Measurements from ENCODE around the gene P2RX1.
"Not testable (repeated sequence)": the region's sequence is repeated elsewhere in the genome, so short reads cannot be mapped to it uniquely, and the experiment has no call there.

Gene P2RX1

GRCh38 chr17:3951420-3951819 is 35.2 kb upstream of the P2RX1 start:
- DNase-seq (ENCODE audit: low read depth in 2 of 2): no peak

GRCh38 chr17:3951003-3951402 is 34.7 kb upstream of the P2RX1 start:
- no peak for DNase-seq (ENCODE audit: low read depth in 2 of 2)

- DNase-seq (ENCODE audit: low read depth in 2 of 2): no peak
Observed at GRCh38 chr17:3950584-3950983, 34.3 kb upstream of the P2RX1 start.

- no peak for DNase-seq (ENCODE audit: low read depth in 2 of 2)
Observed at GRCh38 chr17:3949418-3949817, 33.2 kb upstream of the P2RX1 start.

GRCh38 chr17:3948551-3948950 is 32.3 kb upstream of the P2RX1 start:
- not testable (repeated sequence) for DNase-seq (ENCODE audit: low read depth in 2 of 2)

- DNase-seq (ENCODE audit: low read depth in 2 of 2): no peak
Observed at GRCh38 chr17:3947318-3947810, 31.1 kb upstream of the P2RX1 start.

- no peak for DNase-seq (ENCODE audit: low read depth in 2 of 2)
Observed at GRCh38 chr17:3946711-3947235, 30.5 kb upstream of the P2RX1 start.

GRCh38 chr17:3944485-3945388 is 28.5 kb upstream of the P2RX1 start:
- DNase-seq (ENCODE audit: low read depth in 2 of 2): peak in 1 of 2 donors; percentile 46

GRCh38 chr17:3943240-3943891 is 27.1 kb upstream of the P2RX1 start:
- no peak for DNase-seq (ENCODE audit: low read depth in 2 of 2)

- no peak for DNase-seq (ENCODE audit: low read depth in 2 of 2)
Observed at GRCh38 chr17:3940965-3941698, 24.9 kb upstream of the P2RX1 start.

- no peak for DNase-seq (ENCODE audit: low read depth in 2 of 2)
Observed at GRCh38 chr17:3937359-3937758, 21.1 kb upstream of the P2RX1 start.

- DNase-seq (ENCODE audit: low read depth in 2 of 2): no peak
Observed at GRCh38 chr17:3935825-3936355, 19.6 kb upstream of the P2RX1 start.

GRCh38 chr17:3935140-3935542 is 18.9 kb upstream of the P2RX1 start:
- no peak for DNase-seq (ENCODE audit: low read depth in 2 of 2)

- DNase-seq (ENCODE audit: low read depth in 2 of 2): no peak
Observed at GRCh38 chr17:3929764-3930163, 13.5 kb upstream of the P2RX1 start.

GRCh38 chr17:3929181-3929580 is 12.9 kb upstream of the P2RX1 start:
- no peak for DNase-seq (ENCODE audit: low read depth in 2 of 2)

GRCh38 chr17:3928406-3928805 is 12.1 kb upstream of the P2RX1 start:
- DNase-seq (ENCODE audit: low read depth in 2 of 2): no peak

- no peak for DNase-seq (ENCODE audit: low read depth in 2 of 2)
Observed at GRCh38 chr17:3927628-3928340, 11.5 kb upstream of the P2RX1 start.

GRCh38 chr17:3926860-3927627 is 10.8 kb upstream of the P2RX1 start:
- DNase-seq (ENCODE audit: low read depth in 2 of 2): no peak

GRCh38 chr17:3925684-3926485 is 9.6 kb upstream of the P2RX1 start:
- no peak for DNase-seq (ENCODE audit: low read depth in 2 of 2)

Measured in stimulated activated CD4-positive, alpha-beta T cell treated with anti-CD3 and anti-CD28 coated beads, Interleukin-4, amount 100 ng/mL, for 48 hours (primary cell).